Progenitor cell of endocrine pancreas (in vitro differentiated cells): Measurements from ENCODE around the gene LRRTM3. TPM values are rescaled to one million over a fixed set of nuclear protein-coding genes. Genes with fewer than 3 reads are reported as not detected.
A peak's percentile ranks its signal among the peaks of the same experiment; 100 is the strongest.

Experiments
- DNase-seq: peaks from one replicate; pipeline ENCODE4 v3.0.0; 2021; ENCODE audit warnings: low spot score; ENCODE audit not compliant: unreplicated experiment
- H3K27ac Mint-ChIP-seq: 2 replicates; pipeline ENCODE4 v1.8.0; 2021; ENCODE audit warnings: mild to moderate bottlenecking, moderate library complexity, mixed read lengths
- H3K27me3 Mint-ChIP-seq: 2 replicates; pipeline ENCODE4 v1.8.0; 2021; ENCODE audit warnings: mixed read lengths
- H3K36me3 Mint-ChIP-seq: 2 replicates; pipeline ENCODE4 v1.8.0; 2022; ENCODE audit warnings: mixed read lengths; ENCODE audit not compliant: insufficient read depth
- H3K4me1 Mint-ChIP-seq: 2 replicates; pipeline ENCODE4 v1.8.0; 2021; ENCODE audit warnings: low read depth, mixed read lengths
- H3K4me3 Mint-ChIP-seq: 2 replicates; pipeline ENCODE4 v1.8.0; 2021; ENCODE audit warnings: low read depth, mild to moderate bottlenecking, moderate library complexity, mixed read lengths
- H3K9me3 Mint-ChIP-seq: 2 replicates; pipeline ENCODE4 v1.8.0; 2021; ENCODE audit warnings: low read depth, mixed read lengths
- CTCF ChIP-seq: fragments of 200-600 bp; sonication (generic); IDR thresholded peaks from one replicate; pipeline ENCODE4 v1.5.0; 2021; ENCODE audit warnings: antibody characterized with exemption, mild to moderate bottlenecking; ENCODE audit not compliant: unreplicated experiment
- total RNA-seq: library from RNA; stranded (reverse); gene quantifications from 2 replicates; pipeline ENCODE4 v1.2.1, GENCODE V29; 2021

LRRTM3 gene
- total RNA-seq, 1 donor from 2014 or later = not detected

GRCh38 chr10:66926841-66927240 lies 1.0 kb downstream of the LRRTM3 start:
- Mint-ChIP-seq H3K36me3 (no peaks in the 10 kb centered on the region), H3K27ac (no peak overlapping the region), H3K4me1 (peaks cover 19% of the 10 kb centered on the region), H3K4me3 (no peak overlapping the region), H3K27me3 (peaks cover 47% of the 10 kb centered on the region), H3K9me3 (no peaks in the 10 kb centered on the region)
- TF ChIP-seq CTCF = no peak
- no peak for DNase-seq

DNA sequence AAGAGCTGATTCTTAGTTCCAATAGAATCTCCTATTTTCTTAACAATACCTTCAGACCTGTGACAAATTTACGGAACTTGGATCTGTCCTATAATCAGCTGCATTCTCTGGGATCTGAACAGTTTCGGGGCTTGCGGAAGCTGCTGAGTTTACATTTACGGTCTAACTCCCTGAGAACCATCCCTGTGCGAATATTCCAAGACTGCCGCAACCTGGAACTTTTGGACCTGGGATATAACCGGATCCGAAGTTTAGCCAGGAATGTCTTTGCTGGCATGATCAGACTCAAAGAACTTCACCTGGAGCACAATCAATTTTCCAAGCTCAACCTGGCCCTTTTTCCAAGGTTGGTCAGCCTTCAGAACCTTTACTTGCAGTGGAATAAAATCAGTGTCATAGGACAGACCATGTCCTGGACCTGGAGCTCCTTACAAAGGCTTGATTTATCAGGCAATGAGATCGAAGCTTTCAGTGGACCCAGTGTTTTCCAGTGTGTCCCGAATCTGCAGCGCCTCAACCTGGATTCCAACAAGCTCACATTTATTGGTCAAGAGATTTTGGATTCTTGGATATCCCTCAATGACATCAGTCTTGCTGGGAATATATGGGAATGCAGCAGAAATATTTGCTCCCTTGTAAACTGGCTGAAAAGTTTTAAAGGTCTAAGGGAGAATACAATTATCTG lies 1.6 kb downstream of the LRRTM3 start:
- TF ChIP-seq CTCF = no peak
- Mint-ChIP-seq H3K4me1 (peaks cover 19% of the 10 kb centered on the region), H3K27me3 (peaks cover 47% of the 10 kb centered on the region), H3K27ac (no peak overlapping the region), H3K9me3 (no peaks in the 10 kb centered on the region), H3K4me3 (no peak overlapping the region), H3K36me3 (no peaks in the 10 kb centered on the region)
- no peak for DNase-seq

DNA sequence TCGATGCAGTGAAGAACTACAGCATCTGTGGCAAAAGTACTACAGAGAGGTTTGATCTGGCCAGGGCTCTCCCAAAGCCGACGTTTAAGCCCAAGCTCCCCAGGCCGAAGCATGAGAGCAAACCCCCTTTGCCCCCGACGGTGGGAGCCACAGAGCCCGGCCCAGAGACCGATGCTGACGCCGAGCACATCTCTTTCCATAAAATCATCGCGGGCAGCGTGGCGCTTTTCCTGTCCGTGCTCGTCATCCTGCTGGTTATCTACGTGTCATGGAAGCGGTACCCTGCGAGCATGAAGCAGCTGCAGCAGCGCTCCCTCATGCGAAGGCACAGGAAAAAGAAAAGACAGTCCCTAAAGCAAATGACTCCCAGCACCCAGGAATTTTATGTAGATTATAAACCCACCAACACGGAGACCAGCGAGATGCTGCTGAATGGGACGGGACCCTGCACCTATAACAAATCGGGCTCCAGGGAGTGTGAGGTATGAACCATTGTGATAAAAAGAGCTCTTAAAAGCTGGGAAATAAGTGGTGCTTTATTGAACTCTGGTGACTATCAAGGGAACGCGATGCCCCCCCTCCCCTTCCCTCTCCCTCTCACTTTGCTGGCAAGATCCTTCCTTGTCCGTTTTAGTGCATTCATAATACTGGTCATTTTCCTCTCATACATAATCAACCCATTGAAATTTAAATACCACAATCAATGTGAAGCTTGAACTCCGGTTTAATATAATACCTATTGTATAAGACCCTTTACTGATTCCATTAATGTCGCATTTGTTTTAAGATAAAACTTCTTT lies 2.3 kb downstream of the LRRTM3 start:
- Mint-ChIP-seq H3K4me3 (peak overlapping the region; percentile 64), H3K27ac (no peak overlapping the region), H3K27me3 (peaks cover 47% of the 10 kb centered on the region), H3K4me1 (peaks cover 19% of the 10 kb centered on the region), H3K36me3 (no peaks in the 10 kb centered on the region), H3K9me3 (no peaks in the 10 kb centered on the region)
- no peak for TF ChIP-seq CTCF
- DNase-seq = no peak

- Mint-ChIP-seq H3K4me3 (no peak overlapping the region), H3K4me1 (peaks cover 19% of the 10 kb centered on the region), H3K36me3 (no peaks in the 10 kb centered on the region), H3K27ac (no peak overlapping the region), H3K9me3 (no peaks in the 10 kb centered on the region), H3K27me3 (peaks cover 47% of the 10 kb centered on the region)
- no peak for TF ChIP-seq CTCF
- DNase-seq = no peak
Measured at GRCh38 chr10:66928776-66929175, 2.9 kb downstream of the LRRTM3 start.

DNA sequence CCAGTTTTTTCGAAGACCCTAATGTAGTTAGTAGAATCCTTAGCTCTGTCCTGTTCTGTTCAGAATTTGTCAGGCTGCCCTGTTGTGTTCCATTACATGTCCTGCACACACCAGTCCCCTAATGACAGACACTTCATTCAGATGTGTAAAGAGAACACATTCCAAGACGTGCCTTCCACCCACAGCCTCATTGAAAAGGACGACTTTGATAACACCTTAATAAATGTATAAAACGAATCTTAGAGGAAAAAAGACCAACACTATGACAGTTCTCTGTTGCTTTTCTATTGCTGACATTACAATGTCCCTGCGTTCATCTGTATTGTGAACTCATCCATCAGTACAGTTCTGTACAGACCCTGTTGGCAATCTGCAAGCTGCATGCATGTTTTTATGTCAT lies 3.5 kb downstream of the LRRTM3 start:
- TF ChIP-seq CTCF = no peak
- DNase-seq = no peak
- no peak overlapping the region for H3K4me3 Mint-ChIP-seq
- H3K9me3 Mint-ChIP-seq = no peaks in the 10 kb centered on the region
- H3K36me3 Mint-ChIP-seq = no peaks in the 10 kb centered on the region
- H3K4me1 Mint-ChIP-seq = peaks cover 19% of the 10 kb centered on the region
- no peak overlapping the region for H3K27ac Mint-ChIP-seq
- H3K27me3 Mint-ChIP-seq = peaks cover 47% of the 10 kb centered on the region
